NK-92 (cell line): ENCODE results near the gene SIX4.
"Not testable (repeated sequence)": the region's sequence is repeated elsewhere in the genome, so short reads cannot be mapped to it uniquely, and the experiment has no call there.

ENCODE experiments used
- DNase-seq: peaks from one replicate; lab custom pipeline; 2025; ENCODE audit not compliant: unreplicated experiment; lab: John Stamatoyannopoulos, UW

Gene SIX4

GRCh38 chr14:60723907-60724618, at the start of gene SIX4:
Gene SIX4 (minus strand): TSS chr14:60724351. CDS start chr14:60724074, 277 bp downstream.
- no peak for DNase-seq

GRCh38 chr14:60773558-60773957, 49.4 kb upstream of the SIX4 start:
- no peak for DNase-seq

- no peak for DNase-seq
Observed at GRCh38 chr14:60771117-60771516, 47.0 kb upstream of the SIX4 start.

GRCh38 chr14:60768602-60769001, 44.5 kb upstream of the SIX4 start:
- no peak for DNase-seq

GRCh38 chr14:60760644-60761364, 36.7 kb upstream of the SIX4 start:
- no peak for DNase-seq

GRCh38 chr14:60760209-60760608, 36.1 kb upstream of the SIX4 start:
- DNase-seq, result no peak

GRCh38 chr14:60758885-60759284, 34.7 kb upstream of the SIX4 start:
- no peak for DNase-seq

GRCh38 chr14:60757567-60758002, 33.4 kb upstream of the SIX4 start:
- DNase-seq, result no peak

GRCh38 chr14:60756847-60757246, 32.7 kb upstream of the SIX4 start:
- DNase-seq, result no peak

- DNase-seq, result no peak
Observed at GRCh38 chr14:60753264-60754119, 29.3 kb upstream of the SIX4 start.

- no peak for DNase-seq
Observed at GRCh38 chr14:60744566-60744965, 20.4 kb upstream of the SIX4 start.

GRCh38 chr14:60738843-60739508, 14.8 kb upstream of the SIX4 start:
- no peak for DNase-seq

- no peak for DNase-seq
Observed at GRCh38 chr14:60736494-60736893, 12.3 kb upstream of the SIX4 start.

- no peak for DNase-seq
Observed at GRCh38 chr14:60735416-60735815, 11.3 kb upstream of the SIX4 start.

- DNase-seq, result no peak
Observed at GRCh38 chr14:60734465-60735242, 10.5 kb upstream of the SIX4 start, which contains the start of gene MNAT1. Gene MNAT1 (plus strand): TSS chr14:60734761. CDS start chr14:60734863, 102 bp downstream.

GRCh38 chr14:60732840-60733483, 8.8 kb upstream of the SIX4 start:
- DNase-seq, result no peak

- DNase-seq, result not testable (repeated sequence)
Observed at GRCh38 chr14:60731291-60731690, 7.1 kb upstream of the SIX4 start.

- DNase-seq, result no peak
Observed at GRCh38 chr14:60723116-60723906, 840 bp downstream of the SIX4 start.
